ENCODE data around the gene VTCN1.
A peak's percentile ranks its signal among the peaks of the same experiment; 100 is the strongest.
"Not testable (repeated sequence)": the region's sequence is repeated elsewhere in the genome, so short reads cannot be mapped to it uniquely, and the experiment has no call there.

The VTCN1 gene

DNA sequence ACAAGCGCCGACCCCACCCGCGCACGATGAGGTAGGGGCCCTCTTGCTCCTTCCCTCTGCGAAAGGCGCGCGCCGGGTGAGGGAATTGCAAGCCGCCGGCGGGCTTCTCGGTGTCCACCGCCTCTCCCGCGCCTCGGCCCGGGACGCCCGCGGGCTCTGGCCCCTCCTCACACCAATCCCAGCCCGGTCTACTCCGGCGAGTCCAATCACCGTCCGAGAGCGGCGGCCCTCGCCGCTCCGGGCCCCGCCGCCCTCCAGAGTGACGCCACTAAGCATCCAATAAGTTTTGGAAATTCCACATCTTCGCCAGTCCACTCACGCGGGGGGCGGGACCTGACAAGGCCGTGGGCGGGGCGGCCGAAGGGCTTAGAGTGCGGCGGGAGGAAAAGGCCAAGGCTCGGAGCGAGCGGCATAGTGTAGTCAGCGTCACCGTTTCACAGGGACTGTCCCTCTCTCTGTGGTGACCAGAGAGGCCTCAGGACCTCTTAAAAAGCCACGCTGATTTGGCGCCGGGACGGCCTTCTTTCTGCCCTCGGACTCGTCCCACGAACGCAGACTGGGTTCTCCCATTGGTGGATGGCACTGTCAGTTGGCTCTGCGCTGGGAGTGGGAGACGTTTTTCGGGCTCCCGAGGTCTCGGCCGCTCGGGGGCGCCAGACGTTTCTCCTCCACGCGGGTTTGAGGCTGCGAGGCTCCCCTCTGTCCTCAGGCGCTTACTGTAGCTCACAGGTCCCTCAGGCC lies 89.0 kb downstream of the VTCN1 start, which contains the start of gene TRIM45:
TSS of gene TRIM45 (minus strand) at position 161 of the 741 bp plus-strand sequence. CDS start 548 bp downstream, outside the sequence.
- peak; percentile 94 to 96 (median 95) for DNase-seq
- POLR2A ChIA-PET, result no interaction called here
- CTCF ChIA-PET, result interaction anchor here (0.8 to 1.7 kb wide), 3 partner anchors 11 to 55 kb away, joined by 3 to 7 read pairs (median 3); no protein-coding TSS in a partner anchor
- no peaks in the 10 kb centered on the region for H3K36me3 ChIP-seq (ENCODE audit: control insufficient read depth in 4 of 4, insufficient read depth in 4 of 4, low read length in 3 of 4)
- H3K4me1 ChIP-seq (ENCODE audit: control extremely low read depth in 1 of 4, control insufficient read depth in 4 of 4, insufficient read depth in 4 of 4, low read length in 3 of 4), result peaks cover 5 to 16% (median 10%) of the 10 kb centered on the region in 4 experiments
- H3K4me3 ChIP-seq (ENCODE audit: control insufficient read depth in 1 of 7, extremely low read depth in 1 of 7, insufficient read depth in 4 of 7, low read depth in 2 of 7, low read length in 6 of 7), result peak within 1 kb of the TSS; percentile 80 to 93 (median 87)
- H3K27me3 ChIP-seq (replicated peaks in 2 of 5; ENCODE audit: control insufficient read depth in 4 of 5, insufficient read depth in 5 of 5, low read length in 4 of 5), result peaks cover 0 to 5% (median 2%) of the 10 kb centered on the region in 5 experiments
- peak within 1 kb of the TSS; percentile 84 to 91 for H3K27ac ChIP-seq (ENCODE audit: insufficient read depth in 1 of 2, low read depth in 1 of 2, low read length in 2 of 2, poor library complexity in 1 of 2, severe bottlenecking in 2 of 2)
- no peaks in the 10 kb centered on the region for H3K9me3 ChIP-seq (ENCODE audit: control extremely low read depth in 1 of 5, control insufficient read depth in 4 of 5, insufficient read depth in 2 of 5, low read depth in 1 of 5, low read length in 4 of 5)
- 0% methylated on average over 60 of the region's 71 CpGs for WGBS (ENCODE audit: insufficient coverage)

- H3K9me3 ChIP-seq (ENCODE audit: control extremely low read depth in 1 of 5, control insufficient read depth in 4 of 5, insufficient read depth in 2 of 5, low read depth in 1 of 5, low read length in 4 of 5), result no peaks in the 10 kb centered on the region
- POLR2A ChIA-PET, result no interaction called here
- peaks cover 0 to 5% (median 2%) of the 10 kb centered on the region in 5 experiments for H3K27me3 ChIP-seq (replicated peaks in 2 of 5; ENCODE audit: control insufficient read depth in 4 of 5, insufficient read depth in 5 of 5, low read length in 4 of 5)
- peak overlapping the region; percentile 80 to 93 (median 87) for H3K4me3 ChIP-seq (ENCODE audit: control insufficient read depth in 1 of 7, extremely low read depth in 1 of 7, insufficient read depth in 4 of 7, low read depth in 2 of 7, low read length in 6 of 7)
- CTCF ChIA-PET, result interaction anchor here (1.7 kb wide), 1 partner anchor 14 kb away, joined by 5 read pairs; no protein-coding TSS in a partner anchor
- H3K4me1 ChIP-seq (ENCODE audit: control extremely low read depth in 1 of 4, control insufficient read depth in 4 of 4, insufficient read depth in 4 of 4, low read length in 3 of 4), result peaks cover 5 to 16% (median 10%) of the 10 kb centered on the region in 4 experiments
- peak overlapping the region; percentile 33 to 91 for H3K27ac ChIP-seq (ENCODE audit: insufficient read depth in 1 of 2, low read depth in 1 of 2, low read length in 2 of 2, poor library complexity in 1 of 2, severe bottlenecking in 2 of 2)
- peak in 1 of 3 donors; percentile 8 for DNase-seq
- 35% methylated on average over 15 of the region's 29 CpGs for WGBS (ENCODE audit: insufficient coverage)
- no peaks in the 10 kb centered on the region for H3K36me3 ChIP-seq (ENCODE audit: control insufficient read depth in 4 of 4, insufficient read depth in 4 of 4, low read length in 3 of 4)
These were observed 89.7 kb downstream of the VTCN1 start for GRCh38 chr1:117120774-117121588.

DNA sequence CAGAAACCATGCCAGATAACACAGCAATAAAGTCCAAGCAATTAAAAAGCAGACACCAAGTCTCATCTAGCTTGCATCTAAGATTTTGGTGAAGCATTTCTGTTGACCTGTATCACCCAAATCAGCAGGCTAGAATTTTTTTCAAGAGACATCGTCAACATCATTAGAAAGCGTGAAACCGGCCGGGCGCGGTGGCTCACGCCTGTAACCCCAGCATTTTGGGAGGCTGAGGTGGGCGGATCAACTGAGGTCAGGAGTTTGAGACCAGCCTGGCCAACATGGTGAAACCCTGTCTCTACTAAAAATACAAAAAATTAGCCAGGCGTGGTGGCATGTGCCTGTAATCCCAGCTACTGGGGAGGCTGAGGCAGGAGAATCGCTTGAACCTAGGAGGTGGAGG lies 91.6 kb downstream of the VTCN1 start:
- peaks cover 5 to 22% (median 10%) of the 10 kb centered on the region in 4 experiments for H3K4me1 ChIP-seq (ENCODE audit: control extremely low read depth in 1 of 4, control insufficient read depth in 4 of 4, insufficient read depth in 4 of 4, low read length in 3 of 4)
- CTCF ChIA-PET, result interaction anchor here (0.7 to 2.0 kb wide), 3 partner anchors 9 to 25 kb away, joined by 3 to 8 read pairs (median 5); no protein-coding TSS in a partner anchor
- H3K36me3 ChIP-seq (ENCODE audit: control insufficient read depth in 4 of 4, insufficient read depth in 4 of 4, low read length in 3 of 4); H3K9me3 ChIP-seq (ENCODE audit: control extremely low read depth in 1 of 5, control insufficient read depth in 4 of 5, insufficient read depth in 2 of 5, low read depth in 1 of 5, low read length in 4 of 5); POLR2A ChIA-PET; DNase-seq; H3K4me3 ChIP-seq (ENCODE audit: control insufficient read depth in 1 of 7, extremely low read depth in 1 of 7, insufficient read depth in 4 of 7, low read depth in 2 of 7, low read length in 6 of 7); H3K27me3 ChIP-seq (replicated peaks in 2 of 5; ENCODE audit: control insufficient read depth in 4 of 5, insufficient read depth in 5 of 5, low read length in 4 of 5); H3K27ac ChIP-seq (ENCODE audit: insufficient read depth in 1 of 2, low read depth in 1 of 2, low read length in 2 of 2, poor library complexity in 1 of 2, severe bottlenecking in 2 of 2): not testable (repeated sequence)
- 96% methylated on average over 8 of the region's 10 CpGs for WGBS (ENCODE audit: insufficient coverage)

DNA sequence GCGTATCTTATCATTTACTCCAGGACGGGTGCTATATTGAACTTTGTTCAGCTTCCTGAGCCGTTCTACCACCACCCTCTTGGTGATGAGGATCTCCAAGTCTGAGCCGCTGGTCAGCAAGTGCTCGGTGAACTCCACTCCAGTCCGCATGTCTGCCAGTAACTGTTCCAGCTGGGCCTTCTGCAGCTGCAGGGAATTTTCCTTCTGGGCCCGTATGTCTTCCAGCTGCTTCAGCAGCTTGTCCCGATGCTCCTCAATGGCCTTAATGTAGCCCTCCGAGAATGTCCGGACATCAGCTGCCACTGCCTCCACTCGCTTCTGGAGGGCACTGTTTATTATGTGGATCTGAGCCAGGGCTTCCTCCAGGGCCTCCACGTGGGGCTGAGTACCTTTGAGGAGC lies 92.6 kb downstream of the VTCN1 start:
- DNase-seq, result no peak
- 94% methylated on average over 12 of the region's 12 CpGs for WGBS (ENCODE audit: insufficient coverage)
- CTCF ChIA-PET, result interaction anchor here (2.0 kb wide), 1 partner anchor 10 kb away, joined by 8 read pairs; no protein-coding TSS in a partner anchor

DNA sequence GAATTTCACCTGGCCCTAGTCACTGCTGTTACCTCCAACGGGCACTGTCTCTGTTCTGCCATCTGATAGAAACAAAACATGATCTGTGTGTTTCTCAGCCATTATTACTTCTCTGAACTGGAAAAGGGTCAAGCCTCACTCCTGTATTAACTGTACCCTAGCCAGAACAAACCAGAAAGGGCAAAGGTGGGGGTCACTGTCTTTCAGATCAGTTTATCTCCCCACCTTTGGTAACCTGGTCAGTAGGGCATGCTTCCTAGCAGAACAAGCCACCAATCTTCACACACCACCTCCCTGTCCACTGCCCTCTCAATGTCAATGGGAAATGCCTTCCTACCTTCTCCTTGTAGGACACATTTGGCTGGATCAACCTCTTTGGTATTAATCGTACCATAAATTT lies 93.0 kb downstream of the VTCN1 start:
- Histone ChIP-seq H3K4me3 (ENCODE audit: control insufficient read depth in 1 of 7, extremely low read depth in 1 of 7, insufficient read depth in 4 of 7, low read depth in 2 of 7, low read length in 6 of 7) (no peak overlapping the region), H3K9me3 (ENCODE audit: control extremely low read depth in 1 of 5, control insufficient read depth in 4 of 5, insufficient read depth in 2 of 5, low read depth in 1 of 5, low read length in 4 of 5) (no peaks in the 10 kb centered on the region), H3K4me1 (ENCODE audit: control extremely low read depth in 1 of 4, control insufficient read depth in 4 of 4, insufficient read depth in 4 of 4, low read length in 3 of 4) (peaks cover 5 to 22% (median 10%) of the 10 kb centered on the region in 4 experiments), H3K27ac (ENCODE audit: insufficient read depth in 1 of 2, low read depth in 1 of 2, low read length in 2 of 2, poor library complexity in 1 of 2, severe bottlenecking in 2 of 2) (no peak overlapping the region), H3K27me3 (replicated peaks in 2 of 5; ENCODE audit: control insufficient read depth in 4 of 5, insufficient read depth in 5 of 5, low read length in 4 of 5) (peaks cover 0 to 2% (median 0%) of the 10 kb centered on the region in 5 experiments), H3K36me3 (ENCODE audit: control insufficient read depth in 4 of 4, insufficient read depth in 4 of 4, low read length in 3 of 4) (peaks cover 0 to 6% (median 5%) of the 10 kb centered on the region in 4 experiments)
- WGBS (ENCODE audit: insufficient coverage), result 100% methylated on average over 2 of the region's 2 CpGs
- ChIA-PET CTCF (no interaction called here), POLR2A (no interaction called here)
- DNase-seq, result no peak

More for the DNA sequence above, 92.6 kb downstream of the VTCN1 start:
- POLR2A ChIA-PET, result no interaction called here
- Histone ChIP-seq H3K27ac (ENCODE audit: insufficient read depth in 1 of 2, low read depth in 1 of 2, low read length in 2 of 2, poor library complexity in 1 of 2, severe bottlenecking in 2 of 2) (no peak overlapping the region), H3K4me1 (ENCODE audit: control extremely low read depth in 1 of 4, control insufficient read depth in 4 of 4, insufficient read depth in 4 of 4, low read length in 3 of 4) (peaks cover 5 to 22% (median 10%) of the 10 kb centered on the region in 4 experiments), H3K36me3 (ENCODE audit: control insufficient read depth in 4 of 4, insufficient read depth in 4 of 4, low read length in 3 of 4) (peaks cover 0 to 6% (median 3%) of the 10 kb centered on the region in 4 experiments), H3K27me3 (replicated peaks in 2 of 5; ENCODE audit: control insufficient read depth in 4 of 5, insufficient read depth in 5 of 5, low read length in 4 of 5) (peaks cover 0 to 2% (median 0%) of the 10 kb centered on the region in 5 experiments), H3K4me3 (ENCODE audit: control insufficient read depth in 1 of 7, extremely low read depth in 1 of 7, insufficient read depth in 4 of 7, low read depth in 2 of 7, low read length in 6 of 7) (no peak overlapping the region), H3K9me3 (ENCODE audit: control extremely low read depth in 1 of 5, control insufficient read depth in 4 of 5, insufficient read depth in 2 of 5, low read depth in 1 of 5, low read length in 4 of 5) (no peaks in the 10 kb centered on the region)

- H3K4me3 ChIP-seq (ENCODE audit: control insufficient read depth in 1 of 7, extremely low read depth in 1 of 7, insufficient read depth in 4 of 7, low read depth in 2 of 7, low read length in 6 of 7), result no peak overlapping the region
- no peak for DNase-seq
- no peaks in the 10 kb centered on the region for H3K27me3 ChIP-seq (replicated peaks in 2 of 5; ENCODE audit: control insufficient read depth in 4 of 5, insufficient read depth in 5 of 5, low read length in 4 of 5)
- ChIA-PET POLR2A (no interaction called here), CTCF (interaction anchor here (1.1 to 2.1 kb wide), 3 partner anchors 11 to 49 kb away, joined by 3 to 5 read pairs (median 5); no protein-coding TSS in a partner anchor)
- 95% methylated on average over 3 of the region's 3 CpGs for WGBS (ENCODE audit: insufficient coverage)
- no peaks in the 10 kb centered on the region for H3K9me3 ChIP-seq (ENCODE audit: control extremely low read depth in 1 of 5, control insufficient read depth in 4 of 5, insufficient read depth in 2 of 5, low read depth in 1 of 5, low read length in 4 of 5)
- H3K36me3 ChIP-seq (ENCODE audit: control insufficient read depth in 4 of 4, insufficient read depth in 4 of 4, low read length in 3 of 4), result peaks cover 0 to 9% (median 6%) of the 10 kb centered on the region in 4 experiments
- no peak overlapping the region for H3K27ac ChIP-seq (ENCODE audit: insufficient read depth in 1 of 2, low read depth in 1 of 2, low read length in 2 of 2, poor library complexity in 1 of 2, severe bottlenecking in 2 of 2)
- peaks cover 5 to 17% (median 8%) of the 10 kb centered on the region in 4 experiments for H3K4me1 ChIP-seq (ENCODE audit: control extremely low read depth in 1 of 4, control insufficient read depth in 4 of 4, insufficient read depth in 4 of 4, low read length in 3 of 4)
These were observed 94.0 kb downstream of the VTCN1 start for GRCh38 chr1:117116784-117117130.
